Muscle layer of duodenum (tissue), 2 donors: ENCODE results near the gene GIPR.

Source experiments
- H3K27ac ChIP-seq: one replicate; pipeline ENCODE4 v1.7.0; 2013; ENCODE audit warnings: mild to moderate bottlenecking, low read length
- H3K27me3 ChIP-seq: one replicate; pipeline ENCODE4 v1.7.0; 2013; ENCODE audit warnings: low read depth, mild to moderate bottlenecking, control low read depth, low read length
- H3K36me3 ChIP-seq, 2 donors: one replicate each; pipeline ENCODE4 v1.7.0; 2013; ENCODE audit warnings: low read length in 2 of 2, control low read depth in 1 of 2, mild to moderate bottlenecking in 1 of 2; ENCODE audit not compliant: insufficient read depth in 2 of 2, control insufficient read depth in 1 of 2
- H3K4me1 ChIP-seq, 2 donors: one replicate each; pipeline ENCODE4 v1.7.0; 2013; ENCODE audit warnings: low read length in 2 of 2, mild to moderate bottlenecking in 2 of 2, control low read depth in 1 of 2, moderate library complexity in 1 of 2; ENCODE audit not compliant: insufficient read depth in 2 of 2, control insufficient read depth in 1 of 2
- H3K4me3 ChIP-seq, 2 donors: one replicate each; pipeline ENCODE4 v1.7.0; 2013; ENCODE audit warnings: low read length in 2 of 2, low read depth in 1 of 2, mild to moderate bottlenecking in 1 of 2
- H3K9me3 ChIP-seq, 2 donors: one replicate each; pipeline ENCODE4 v1.7.0; 2013; ENCODE audit warnings: low read length in 2 of 2, control low read depth in 1 of 2, mild to moderate bottlenecking in 1 of 2; ENCODE audit not compliant: control insufficient read depth in 1 of 2
- donor health status: healthy.

Gene GIPR

DNA sequence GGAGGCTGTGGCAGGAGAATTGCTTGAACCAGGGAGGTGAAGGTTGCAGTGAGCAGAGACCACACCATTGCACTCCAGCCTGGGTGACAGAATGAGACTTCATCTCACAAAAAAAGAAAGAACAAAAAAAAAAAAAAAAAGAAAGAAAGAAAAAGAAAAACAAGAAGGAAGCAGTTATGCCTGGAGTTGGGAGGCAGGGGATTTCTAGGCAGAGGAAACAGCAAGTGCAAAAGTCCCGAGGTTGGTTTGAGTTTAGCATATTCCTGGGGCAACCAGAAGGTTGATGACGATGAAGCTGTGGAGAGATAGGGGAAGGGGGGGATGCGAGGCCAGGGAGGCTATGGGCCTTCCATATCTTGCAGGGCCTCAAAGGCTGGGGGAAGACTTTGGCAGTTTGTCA lies 17.3 kb upstream of the GIPR start:
- Histone ChIP-seq H3K4me3 (no peak overlapping the region), H3K27me3 (peaks cover 6% of the 10 kb centered on the region), H3K36me3 (no peaks in the 10 kb centered on the region), H3K4me1 (peaks cover 0 to 4% of the 10 kb centered on the region in 2 donors), H3K27ac (no peak overlapping the region), H3K9me3 (no peaks in the 10 kb centered on the region)

DNA sequence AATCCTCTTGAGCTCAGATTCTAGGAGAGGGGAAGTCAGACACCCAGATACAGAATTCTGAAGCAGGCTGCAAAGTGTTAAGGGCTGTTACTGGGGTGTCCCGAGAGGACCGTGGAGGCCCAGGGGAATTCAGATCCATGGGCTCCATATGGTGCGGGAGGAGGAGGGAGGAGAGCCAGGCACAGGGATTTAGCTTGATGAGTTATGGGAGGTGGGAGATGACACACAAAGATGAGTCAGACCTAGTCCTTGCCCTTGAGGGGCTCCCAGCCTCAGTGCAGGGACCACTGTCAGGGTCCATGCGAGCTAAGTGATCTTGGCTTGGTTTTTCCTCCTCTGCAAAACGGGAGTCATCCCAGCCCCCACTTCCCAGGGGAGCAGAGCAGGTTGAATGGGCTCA lies 14.4 kb upstream of the GIPR start:
- Histone ChIP-seq H3K27me3 (no peaks in the 10 kb centered on the region), H3K27ac (no peak overlapping the region), H3K4me1 (no peaks in the 10 kb centered on the region), H3K4me3 (no peak overlapping the region), H3K9me3 (no peaks in the 10 kb centered on the region), H3K36me3 (no peaks in the 10 kb centered on the region)

- Histone ChIP-seq H3K4me1 (no peaks in the 10 kb centered on the region), H3K9me3 (no peaks in the 10 kb centered on the region), H3K27me3 (no peaks in the 10 kb centered on the region), H3K27ac (no peak overlapping the region), H3K36me3 (no peaks in the 10 kb centered on the region), H3K4me3 (no peak overlapping the region)
Measured at GRCh38 chr19:45655073-45655472, 12.9 kb upstream of the GIPR start.

- no peak overlapping the region for H3K27ac ChIP-seq
- H3K4me1 ChIP-seq = no peaks in the 10 kb centered on the region
- no peak overlapping the region for H3K4me3 ChIP-seq
- no peaks in the 10 kb centered on the region for H3K9me3 ChIP-seq
- no peaks in the 10 kb centered on the region for H3K36me3 ChIP-seq
- H3K27me3 ChIP-seq = no peaks in the 10 kb centered on the region
Measured at GRCh38 chr19:45657520-45658167, 10.4 kb upstream of the GIPR start.

DNA sequence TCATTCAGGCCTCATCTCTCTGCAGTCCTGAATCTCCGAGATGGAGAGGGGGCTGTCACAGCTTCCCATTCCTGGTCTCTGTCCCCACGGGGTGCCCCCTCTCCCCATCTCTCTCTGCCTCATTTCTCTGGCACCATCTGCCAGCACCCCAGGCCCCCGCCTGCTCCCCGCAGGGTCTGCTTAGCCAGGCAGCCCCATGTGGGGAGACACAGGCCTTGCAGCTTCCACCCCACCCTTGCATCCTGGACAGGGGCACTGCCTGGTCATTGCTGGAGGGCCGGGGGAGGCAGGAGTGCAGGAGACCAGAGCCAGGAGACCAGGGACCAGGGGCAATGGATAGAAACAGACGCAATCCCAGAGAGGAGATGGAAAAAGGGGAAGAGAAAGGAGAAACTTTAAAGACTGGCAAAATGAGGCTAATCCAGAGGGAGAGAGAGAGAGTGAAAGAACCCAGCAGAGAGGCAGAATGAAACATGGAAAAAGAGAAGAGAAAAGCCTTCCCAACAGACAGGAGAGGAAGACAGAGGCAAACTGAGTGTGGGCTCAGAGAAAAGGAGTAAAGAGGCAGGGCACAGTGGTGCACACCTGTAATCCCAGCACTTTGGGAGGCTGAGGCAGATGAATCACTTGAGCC lies 8.8 kb upstream of the GIPR start:
- no peaks in the 10 kb centered on the region for H3K27me3 ChIP-seq
- no peaks in the 10 kb centered on the region for H3K36me3 ChIP-seq
- no peak overlapping the region for H3K4me3 ChIP-seq
- no peaks in the 10 kb centered on the region for H3K4me1 ChIP-seq
- H3K9me3 ChIP-seq = no peaks in the 10 kb centered on the region
- no peak overlapping the region for H3K27ac ChIP-seq

GRCh38 chr19:45660636-45661035 lies 7.4 kb upstream of the GIPR start:
- Histone ChIP-seq H3K36me3 (no peaks in the 10 kb centered on the region), H3K27ac (no peak overlapping the region), H3K4me1 (no peaks in the 10 kb centered on the region), H3K27me3 (no peaks in the 10 kb centered on the region), H3K4me3 (no peak overlapping the region), H3K9me3 (no peaks in the 10 kb centered on the region)

- Histone ChIP-seq H3K4me1 (peaks cover 6 to 8% of the 10 kb centered on the region in 2 donors), H3K9me3 (no peaks in the 10 kb centered on the region), H3K36me3 (no peaks in the 10 kb centered on the region), H3K27me3 (peaks cover 10% of the 10 kb centered on the region), H3K4me3 (no peak overlapping the region), H3K27ac (no peak overlapping the region)
Measured at GRCh38 chr19:45663800-45664199, 4.2 kb upstream of the GIPR start.

- no peak overlapping the region for H3K4me3 ChIP-seq
- peaks cover 17% of the 10 kb centered on the region for H3K27me3 ChIP-seq
- peaks cover 7 to 16% of the 10 kb centered on the region in 2 donors for H3K4me1 ChIP-seq
- no peak overlapping the region for H3K27ac ChIP-seq
- H3K36me3 ChIP-seq = no peaks in the 10 kb centered on the region
- no peaks in the 10 kb centered on the region for H3K9me3 ChIP-seq
Measured at GRCh38 chr19:45664575-45664974, 3.4 kb upstream of the GIPR start.

DNA sequence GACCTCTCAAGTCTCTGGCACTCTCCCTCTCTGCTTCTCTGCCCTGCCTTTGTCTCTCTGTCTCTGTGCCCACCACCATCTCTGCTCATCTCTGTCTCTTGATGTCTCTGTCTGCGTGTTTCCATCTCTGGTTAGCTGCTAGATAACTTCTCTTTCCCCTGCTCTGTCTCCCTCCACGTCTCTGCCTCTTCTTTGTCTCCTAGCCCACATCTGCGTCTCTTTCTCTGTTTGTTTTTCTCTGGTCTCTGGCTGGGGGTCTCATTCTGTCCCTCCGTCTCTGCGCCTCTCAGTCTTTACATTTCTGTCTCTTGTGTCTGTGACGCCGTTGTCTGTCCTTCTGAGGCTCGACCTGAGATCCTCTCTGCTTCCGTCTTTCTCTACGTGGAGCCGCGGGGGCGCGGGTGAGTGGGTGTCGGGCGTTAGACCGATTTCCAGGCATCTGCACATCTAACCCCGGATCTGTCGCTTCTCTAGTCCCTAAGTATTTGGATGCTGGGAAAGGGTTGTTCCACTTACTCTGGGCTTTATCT lies 386 bp downstream of the GIPR start:
- no peaks in the 10 kb centered on the region for H3K36me3 ChIP-seq
- no peak overlapping the region for H3K27ac ChIP-seq
- peaks cover 7 to 25% of the 10 kb centered on the region in 2 donors for H3K4me1 ChIP-seq
- no peaks in the 10 kb centered on the region for H3K9me3 ChIP-seq
- H3K4me3 ChIP-seq = peak overlapping the region; percentile 52 to 53
- H3K27me3 ChIP-seq = peaks cover 33% of the 10 kb centered on the region

DNA sequence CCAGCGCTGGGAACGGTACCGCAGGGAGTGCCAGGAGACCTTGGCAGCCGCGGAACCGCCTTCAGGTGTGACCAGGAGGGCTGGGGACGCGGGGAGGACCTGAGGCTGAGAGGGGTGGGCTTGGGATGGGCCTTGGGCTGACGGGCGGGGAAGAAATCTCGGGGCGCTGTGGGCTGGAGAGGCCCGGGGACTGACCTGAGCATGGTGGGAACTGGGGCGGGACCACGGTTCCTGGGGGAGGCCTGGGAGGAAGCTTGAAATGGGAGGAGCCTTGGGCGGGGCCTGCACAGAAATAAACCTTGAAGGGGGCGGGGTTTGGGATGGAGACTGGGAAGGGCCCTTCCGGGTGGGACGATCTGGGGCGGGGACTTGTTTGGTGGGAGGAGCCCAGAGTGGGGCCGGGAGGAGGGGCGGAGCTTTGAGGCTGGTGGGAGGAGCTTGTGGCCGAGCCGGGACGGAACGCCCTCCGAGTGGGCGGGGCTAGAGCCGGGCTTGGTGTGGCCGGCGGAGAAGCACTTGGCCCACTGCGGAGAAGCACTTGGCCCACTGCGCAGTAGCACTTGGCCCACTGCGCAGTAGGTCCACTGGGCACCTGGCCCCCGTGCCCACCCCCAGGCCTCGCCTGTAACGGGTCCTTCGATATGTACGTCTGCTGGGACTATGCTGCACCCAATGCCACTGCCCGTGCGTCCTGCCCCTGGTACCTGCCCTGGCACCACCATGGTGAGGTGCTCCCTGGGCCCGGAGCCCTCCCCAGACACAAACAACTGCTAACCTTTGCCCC lies 2.8 kb downstream of the GIPR start:
- peaks cover 7 to 25% of the 10 kb centered on the region in 2 donors for H3K4me1 ChIP-seq
- peaks cover 33% of the 10 kb centered on the region for H3K27me3 ChIP-seq
- H3K4me3 ChIP-seq = peak overlapping the region in 1 of 2 donors; percentile 16
- H3K9me3 ChIP-seq = no peaks in the 10 kb centered on the region
- H3K36me3 ChIP-seq = no peaks in the 10 kb centered on the region
- no peak overlapping the region for H3K27ac ChIP-seq

DNA sequence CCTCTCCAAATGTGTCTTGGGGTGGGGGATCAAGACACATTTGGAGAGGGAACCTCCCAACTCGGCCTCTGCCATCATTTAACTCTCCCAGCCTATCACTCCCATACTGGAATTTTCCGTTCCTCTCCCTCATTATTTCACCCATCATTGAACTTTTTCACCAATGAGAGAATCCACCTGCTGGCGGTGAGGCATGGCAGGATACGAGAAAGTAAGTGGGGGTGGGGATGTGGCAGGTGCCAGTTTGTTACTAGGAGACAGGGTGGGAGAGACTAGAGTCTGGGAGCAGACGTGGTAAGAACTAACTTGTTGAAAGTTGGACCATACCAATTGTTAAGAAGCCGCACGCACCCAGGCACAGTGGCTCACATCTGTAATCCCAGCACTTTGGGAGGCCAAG lies 6.9 kb downstream of the GIPR start:
- H3K27me3 ChIP-seq = peaks cover 29% of the 10 kb centered on the region
- no peaks in the 10 kb centered on the region for H3K36me3 ChIP-seq
- H3K9me3 ChIP-seq = no peaks in the 10 kb centered on the region
- peaks cover 0 to 16% of the 10 kb centered on the region in 2 donors for H3K4me1 ChIP-seq
- H3K4me3 ChIP-seq = no peak overlapping the region
- H3K27ac ChIP-seq = no peak overlapping the region
